Measurements from ENCODE around the gene PNPLA8. TPM values are rescaled to one million over a fixed set of nuclear protein-coding genes. Genes with fewer than 3 reads are reported as not detected.

Gene PNPLA8
- total and polyA plus RNA-seq, 4 donors = 14.7 to 30.3 (median 23.0) TPM

DNA sequence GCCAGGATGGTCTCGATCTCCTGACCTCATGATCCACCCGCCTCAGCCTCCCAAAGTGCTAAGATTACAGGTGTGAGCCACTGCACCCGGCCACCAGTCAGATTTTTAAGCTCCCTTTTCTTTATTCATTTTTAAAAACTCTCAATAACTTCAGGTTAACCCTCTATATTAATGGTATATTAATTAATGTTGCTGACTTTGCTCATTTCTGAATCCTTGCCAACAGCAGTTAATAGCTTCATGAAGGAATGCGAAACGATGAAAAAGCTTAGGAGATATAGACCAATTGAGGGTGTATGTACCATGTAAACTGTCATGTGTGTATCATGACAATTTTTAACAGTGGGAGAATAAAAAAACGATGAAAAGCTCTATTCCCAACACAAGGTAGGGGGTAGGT, 27.5 kb downstream of the PNPLA8 start:
- Histone ChIP-seq H3K27ac (ENCODE audit: low read depth in 1 of 2, low read length in 2 of 2) (no peak overlapping the region), H3K27me3 (ENCODE audit: control insufficient read depth in 4 of 4, insufficient read depth in 4 of 4, low read length in 3 of 4) (no peaks in the 10 kb centered on the region), H3K9me3 (ENCODE audit: control insufficient read depth in 4 of 4, low read length in 3 of 4) (no peaks in the 10 kb centered on the region), H3K36me3 (ENCODE audit: control insufficient read depth in 4 of 4, insufficient read depth in 3 of 4, low read depth in 1 of 4, low read length in 3 of 4) (peaks cover 5 to 36% (median 17%) of the 10 kb centered on the region in 4 donors), H3K4me3 (ENCODE audit: low read depth in 1 of 3, low read length in 3 of 3) (no peak overlapping the region), H3K9ac (ENCODE audit: low read depth in 1 of 2, low read length in 2 of 2) (no peak overlapping the region), H3K4me1 (ENCODE audit: control insufficient read depth in 4 of 4, insufficient read depth in 4 of 4, low read length in 3 of 4) (no peaks in the 10 kb centered on the region)
- TF ChIP-seq, protein P1, sequence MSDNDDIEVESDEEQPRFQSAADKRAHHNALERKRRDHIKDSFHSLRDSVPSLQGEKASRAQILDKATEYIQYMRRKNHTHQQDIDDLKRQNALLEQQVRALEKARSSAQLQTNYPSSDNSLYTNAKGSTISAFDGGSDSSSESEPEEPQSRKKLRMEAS (IDR thresholded peaks at IDR 0.05) = no peak
- TF ChIP-seq SP1 (IDR thresholded peaks at IDR 0.05) = no peak
- no peak for TF ChIP-seq HNF4A (conservative IDR thresholded peaks at IDR 0.05)
- TF ChIP-seq FOXA2 (IDR thresholded peaks at IDR 0.05) = no peak
- no peak for TF ChIP-seq RAD21 (IDR thresholded peaks at IDR 0.05)
- no peak for TF ChIP-seq HNF4G (IDR thresholded peaks at IDR 0.05)
- TF ChIP-seq EGR1 (IDR thresholded peaks at IDR 0.05; ENCODE audit: low read depth in 2 of 2) = no peak
- no peak for TF ChIP-seq JUND (IDR thresholded peaks at IDR 0.05)
- TF ChIP-seq RXRA (IDR thresholded peaks at IDR 0.05) = no peak
- TF ChIP-seq GABPA (IDR thresholded peaks at IDR 0.05 in 1 of 2, conservative IDR thresholded peaks at IDR 0.05 in 1 of 2) = no peak
- TF ChIP-seq NR2F2 (IDR thresholded peaks at IDR 0.05) = no peak
- TF ChIP-seq FOXA1 (IDR thresholded peaks at IDR 0.05) = no peak
- TF ChIP-seq, protein P2, sequence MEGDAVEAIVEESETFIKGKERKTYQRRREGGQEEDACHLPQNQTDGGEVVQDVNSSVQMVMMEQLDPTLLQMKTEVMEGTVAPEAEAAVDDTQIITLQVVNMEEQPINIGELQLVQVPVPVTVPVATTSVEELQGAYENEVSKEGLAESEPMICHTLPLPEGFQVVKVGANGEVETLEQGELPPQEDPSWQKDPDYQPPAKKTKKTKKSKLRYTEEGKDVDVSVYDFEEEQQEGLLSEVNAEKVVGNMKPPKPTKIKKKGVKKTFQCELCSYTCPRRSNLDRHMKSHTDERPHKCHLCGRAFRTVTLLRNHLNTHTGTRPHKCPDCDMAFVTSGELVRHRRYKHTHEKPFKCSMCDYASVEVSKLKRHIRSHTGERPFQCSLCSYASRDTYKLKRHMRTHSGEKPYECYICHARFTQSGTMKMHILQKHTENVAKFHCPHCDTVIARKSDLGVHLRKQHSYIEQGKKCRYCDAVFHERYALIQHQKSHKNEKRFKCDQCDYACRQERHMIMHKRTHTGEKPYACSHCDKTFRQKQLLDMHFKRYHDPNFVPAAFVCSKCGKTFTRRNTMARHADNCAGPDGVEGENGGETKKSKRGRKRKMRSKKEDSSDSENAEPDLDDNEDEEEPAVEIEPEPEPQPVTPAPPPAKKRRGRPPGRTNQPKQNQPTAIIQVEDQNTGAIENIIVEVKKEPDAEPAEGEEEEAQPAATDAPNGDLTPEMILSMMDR (IDR thresholded peaks at IDR 0.05; ENCODE audit: low read depth, low read length, missing input control) = no peak
- TF ChIP-seq, protein P3, sequence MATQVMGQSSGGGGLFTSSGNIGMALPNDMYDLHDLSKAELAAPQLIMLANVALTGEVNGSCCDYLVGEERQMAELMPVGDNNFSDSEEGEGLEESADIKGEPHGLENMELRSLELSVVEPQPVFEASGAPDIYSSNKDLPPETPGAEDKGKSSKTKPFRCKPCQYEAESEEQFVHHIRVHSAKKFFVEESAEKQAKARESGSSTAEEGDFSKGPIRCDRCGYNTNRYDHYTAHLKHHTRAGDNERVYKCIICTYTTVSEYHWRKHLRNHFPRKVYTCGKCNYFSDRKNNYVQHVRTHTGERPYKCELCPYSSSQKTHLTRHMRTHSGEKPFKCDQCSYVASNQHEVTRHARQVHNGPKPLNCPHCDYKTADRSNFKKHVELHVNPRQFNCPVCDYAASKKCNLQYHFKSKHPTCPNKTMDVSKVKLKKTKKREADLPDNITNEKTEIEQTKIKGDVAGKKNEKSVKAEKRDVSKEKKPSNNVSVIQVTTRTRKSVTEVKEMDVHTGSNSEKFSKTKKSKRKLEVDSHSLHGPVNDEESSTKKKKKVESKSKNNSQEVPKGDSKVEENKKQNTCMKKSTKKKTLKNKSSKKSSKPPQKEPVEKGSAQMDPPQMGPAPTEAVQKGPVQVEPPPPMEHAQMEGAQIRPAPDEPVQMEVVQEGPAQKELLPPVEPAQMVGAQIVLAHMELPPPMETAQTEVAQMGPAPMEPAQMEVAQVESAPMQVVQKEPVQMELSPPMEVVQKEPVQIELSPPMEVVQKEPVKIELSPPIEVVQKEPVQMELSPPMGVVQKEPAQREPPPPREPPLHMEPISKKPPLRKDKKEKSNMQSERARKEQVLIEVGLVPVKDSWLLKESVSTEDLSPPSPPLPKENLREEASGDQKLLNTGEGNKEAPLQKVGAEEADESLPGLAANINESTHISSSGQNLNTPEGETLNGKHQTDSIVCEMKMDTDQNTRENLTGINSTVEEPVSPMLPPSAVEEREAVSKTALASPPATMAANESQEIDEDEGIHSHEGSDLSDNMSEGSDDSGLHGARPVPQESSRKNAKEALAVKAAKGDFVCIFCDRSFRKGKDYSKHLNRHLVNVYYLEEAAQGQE (IDR thresholded peaks at IDR 0.05) = no peak
- TF ChIP-seq, protein P4, sequence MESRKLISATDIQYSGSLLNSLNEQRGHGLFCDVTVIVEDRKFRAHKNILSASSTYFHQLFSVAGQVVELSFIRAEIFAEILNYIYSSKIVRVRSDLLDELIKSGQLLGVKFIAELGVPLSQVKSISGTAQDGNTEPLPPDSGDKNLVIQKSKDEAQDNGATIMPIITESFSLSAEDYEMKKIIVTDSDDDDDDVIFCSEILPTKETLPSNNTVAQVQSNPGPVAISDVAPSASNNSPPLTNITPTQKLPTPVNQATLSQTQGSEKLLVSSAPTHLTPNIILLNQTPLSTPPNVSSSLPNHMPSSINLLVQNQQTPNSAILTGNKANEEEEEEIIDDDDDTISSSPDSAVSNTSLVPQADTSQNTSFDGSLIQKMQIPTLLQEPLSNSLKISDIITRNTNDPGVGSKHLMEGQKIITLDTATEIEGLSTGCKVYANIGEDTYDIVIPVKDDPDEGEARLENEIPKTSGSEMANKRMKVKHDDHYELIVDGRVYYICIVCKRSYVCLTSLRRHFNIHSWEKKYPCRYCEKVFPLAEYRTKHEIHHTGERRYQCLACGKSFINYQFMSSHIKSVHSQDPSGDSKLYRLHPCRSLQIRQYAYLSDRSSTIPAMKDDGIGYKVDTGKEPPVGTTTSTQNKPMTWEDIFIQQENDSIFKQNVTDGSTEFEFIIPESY (IDR thresholded peaks at IDR 0.05) = no peak
- TF ChIP-seq YY1 (IDR thresholded peaks at IDR 0.05) = no peak
- no peak for TF ChIP-seq TAF1 (conservative IDR thresholded peaks at IDR 0.05)
- TF ChIP-seq, protein P5, sequence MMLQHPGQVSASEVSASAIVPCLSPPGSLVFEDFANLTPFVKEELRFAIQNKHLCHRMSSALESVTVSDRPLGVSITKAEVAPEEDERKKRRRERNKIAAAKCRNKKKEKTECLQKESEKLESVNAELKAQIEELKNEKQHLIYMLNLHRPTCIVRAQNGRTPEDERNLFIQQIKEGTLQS (IDR thresholded peaks at IDR 0.05) = no peak
- no peak for DNase-seq (ENCODE audit: low spot score)
- WGBS = 92% methylated on average over 6 of the region's 6 CpGs
